Body of pancreas (tissue), 4 donors: ENCODE measurements around the gene GLIPR2.

Experiments
- POLR2A ChIP-seq, 3 donors: fragments of 450-650 bp; IDR thresholded peaks; one replicate each; pipeline ENCODE4 v1.6.1; 2016; ENCODE audit warnings: antibody characterized with exemption in 3 of 3, mild to moderate bottlenecking in 2 of 3
- TF ChIP-seq, protein P1 (sequence below), 7 experiments: fragments of 450-650 bp in 4 of 7; fragments of 200-600 bp in 3 of 7; sonication (generic) in 3 of 7; IDR thresholded peaks; one replicate each; pipeline ENCODE4 v1.5.1; 2016 to 2019; ENCODE audit warnings: antibody characterized with exemption in 7 of 7

DNA sequence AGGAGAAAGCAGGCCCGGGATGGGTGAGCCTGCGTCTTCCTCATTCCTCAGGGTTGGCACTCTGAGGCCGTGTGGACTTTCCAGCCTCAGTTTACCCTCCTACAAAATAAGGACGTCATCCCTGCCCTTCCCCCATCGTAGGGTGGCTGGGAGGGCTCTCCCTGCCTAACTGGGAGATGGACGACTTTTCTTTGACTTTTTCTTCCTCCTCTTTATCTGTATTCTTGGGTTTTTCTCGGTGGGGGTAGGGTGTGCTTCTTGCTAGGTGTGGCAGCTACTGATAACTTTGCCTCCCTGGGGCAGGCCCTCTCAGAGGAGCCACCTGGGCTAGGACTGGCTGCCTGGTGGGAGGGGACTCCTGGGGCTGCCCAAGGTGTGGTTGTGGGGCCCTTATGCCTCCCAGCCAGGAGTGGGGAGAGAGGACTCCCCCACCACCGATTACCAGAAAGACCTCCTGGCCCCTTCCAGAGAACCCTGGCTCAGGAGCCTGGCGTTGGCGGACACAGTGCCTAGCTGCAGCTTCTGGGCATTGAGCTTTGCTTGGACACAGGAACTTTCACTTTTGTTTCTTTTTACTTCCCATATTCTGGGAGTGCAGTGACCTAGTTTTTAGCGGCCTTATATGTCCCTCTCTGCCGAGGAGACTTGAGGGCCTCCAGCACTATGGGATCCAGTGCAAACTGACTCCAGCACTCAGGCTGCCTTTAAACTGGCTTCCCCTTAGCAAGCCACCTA lies 6.1 kb downstream of the GLIPR2 start:
- TF ChIP-seq, protein P1, sequence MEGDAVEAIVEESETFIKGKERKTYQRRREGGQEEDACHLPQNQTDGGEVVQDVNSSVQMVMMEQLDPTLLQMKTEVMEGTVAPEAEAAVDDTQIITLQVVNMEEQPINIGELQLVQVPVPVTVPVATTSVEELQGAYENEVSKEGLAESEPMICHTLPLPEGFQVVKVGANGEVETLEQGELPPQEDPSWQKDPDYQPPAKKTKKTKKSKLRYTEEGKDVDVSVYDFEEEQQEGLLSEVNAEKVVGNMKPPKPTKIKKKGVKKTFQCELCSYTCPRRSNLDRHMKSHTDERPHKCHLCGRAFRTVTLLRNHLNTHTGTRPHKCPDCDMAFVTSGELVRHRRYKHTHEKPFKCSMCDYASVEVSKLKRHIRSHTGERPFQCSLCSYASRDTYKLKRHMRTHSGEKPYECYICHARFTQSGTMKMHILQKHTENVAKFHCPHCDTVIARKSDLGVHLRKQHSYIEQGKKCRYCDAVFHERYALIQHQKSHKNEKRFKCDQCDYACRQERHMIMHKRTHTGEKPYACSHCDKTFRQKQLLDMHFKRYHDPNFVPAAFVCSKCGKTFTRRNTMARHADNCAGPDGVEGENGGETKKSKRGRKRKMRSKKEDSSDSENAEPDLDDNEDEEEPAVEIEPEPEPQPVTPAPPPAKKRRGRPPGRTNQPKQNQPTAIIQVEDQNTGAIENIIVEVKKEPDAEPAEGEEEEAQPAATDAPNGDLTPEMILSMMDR (IDR thresholded peaks at IDR 0.05) = no peak
- TF ChIP-seq POLR2A (IDR thresholded peaks at IDR 0.05) = no peak
